Stimulated activated CD4-positive, alpha-beta T cell treated with anti-CD3 and anti-CD28 coated beads, Interleukin-4, amount 100 ng/mL, for 24 hours (primary cell): ENCODE data around the gene MYO1A.
A peak's percentile ranks its signal among the peaks of the same experiment; 100 is the strongest.
"Not testable (repeated sequence)": the region's sequence is repeated elsewhere in the genome, so short reads cannot be mapped to it uniquely, and the experiment has no call there.

ENCODE experiments used
- DNase-seq: peaks from one replicate; pipeline ENCODE4 v3.0.0-alpha.2; 2020

MYO1A gene

GRCh38 chr12:57087010-57087690 is 37.2 kb upstream of the MYO1A start:
- DNase-seq = peak; percentile 89

GRCh38 chr12:57086493-57087009 is 36.6 kb upstream of the MYO1A start:
- DNase-seq = peak; percentile 60

- DNase-seq = peak; percentile 50
Measured at GRCh38 chr12:57085999-57086492, 36.1 kb upstream of the MYO1A start.

GRCh38 chr12:57080855-57081254 is 30.9 kb upstream of the MYO1A start:
- DNase-seq = no peak

- no peak for DNase-seq
Measured at GRCh38 chr12:57079821-57080220, 29.9 kb upstream of the MYO1A start.

- DNase-seq = peak; percentile 97
Measured at GRCh38 chr12:57078519-57079404, 28.8 kb upstream of the MYO1A start, which contains the start of gene NEMP1. NEMP1 (minus strand) TSS chr12:57078791; CDS start chr12:57078745, 46 bp downstream.

- DNase-seq = not testable (repeated sequence)
Measured at GRCh38 chr12:57073566-57074450, 23.9 kb upstream of the MYO1A start.

GRCh38 chr12:57072661-57073060 is 22.7 kb upstream of the MYO1A start:
- no peak for DNase-seq

- peak; percentile 70 for DNase-seq
Measured at GRCh38 chr12:57069523-57069922, 19.6 kb upstream of the MYO1A start.

- DNase-seq = peak; percentile 18
Measured at GRCh38 chr12:57066245-57066644, 16.3 kb upstream of the MYO1A start.

GRCh38 chr12:57063991-57064685 is 14.2 kb upstream of the MYO1A start:
- peak; percentile 69 for DNase-seq

GRCh38 chr12:57058454-57058853 is 8.5 kb upstream of the MYO1A start:
- no peak for DNase-seq

- DNase-seq = no peak
Measured at GRCh38 chr12:57057067-57057751, 7.3 kb upstream of the MYO1A start.

- no peak for DNase-seq
Measured at GRCh38 chr12:57055824-57056223, 5.9 kb upstream of the MYO1A start.

GRCh38 chr12:57053901-57054300 is 4.0 kb upstream of the MYO1A start:
- DNase-seq = not testable (repeated sequence)

- DNase-seq = not testable (repeated sequence)
Measured at GRCh38 chr12:57053146-57053545, 3.2 kb upstream of the MYO1A start.

GRCh38 chr12:57051011-57051410 is 1.1 kb upstream of the MYO1A start:
- DNase-seq = no peak

- DNase-seq = no peak
Measured at GRCh38 chr12:57049119-57049446, 846 bp downstream of the MYO1A start.

GRCh38 chr12:57048423-57049118 is 1.4 kb downstream of the MYO1A start:
- no peak for DNase-seq

- no peak for DNase-seq
Measured at GRCh38 chr12:57047981-57048380, 1.9 kb downstream of the MYO1A start.
